Type B pancreatic cell (in vitro differentiated cells): Measurements from ENCODE around the gene AKIP1. TPM values are rescaled to one million over a fixed set of nuclear protein-coding genes. Genes with fewer than 3 reads are reported as not detected.
"Not testable (repeated sequence)": the region's sequence is repeated elsewhere in the genome, so short reads cannot be mapped to it uniquely, and the experiment has no call there.

ENCODE experiments used
- DNase-seq: peaks from one replicate; pipeline ENCODE4 v3.0.0; 2021; ENCODE audit warnings: mixed read lengths; ENCODE audit not compliant: unreplicated experiment; ENCODE audit errors: extremely low spot score
- H3K27ac Mint-ChIP-seq: 2 replicates; pipeline ENCODE4 v1.8.0; 2021; ENCODE audit warnings: mild to moderate bottlenecking, mixed read lengths
- H3K27me3 Mint-ChIP-seq: 2 replicates; pipeline ENCODE4 v1.8.0; 2021; ENCODE audit warnings: mixed read lengths
- H3K36me3 Mint-ChIP-seq: 2 replicates; pipeline ENCODE4 v1.8.0; 2021; ENCODE audit warnings: mixed read lengths
- H3K4me1 Mint-ChIP-seq: one replicate; pipeline ENCODE4 v1.8.0; 2021; ENCODE audit warnings: mixed read lengths; ENCODE audit not compliant: unreplicated experiment
- H3K4me3 Mint-ChIP-seq: 2 replicates; pipeline ENCODE4 v1.8.0; 2021; ENCODE audit warnings: mild to moderate bottlenecking, mixed read lengths
- H3K9me3 Mint-ChIP-seq: 2 replicates; pipeline ENCODE4 v1.8.0; 2021; ENCODE audit warnings: mixed read lengths
- total RNA-seq: library from RNA; stranded (reverse); gene quantifications from 2 replicates; pipeline ENCODE4 v1.2.1, GENCODE V29; 2021; ENCODE audit warnings: low replicate concordance
- TF ChIP-seq, protein P1 (sequence below): fragments of 200-600 bp; sonication (generic); conservative IDR thresholded peaks from 2 replicates; pipeline ENCODE4 v1.5.0; 2021; ENCODE audit warnings: antibody characterized with exemption, mild to moderate bottlenecking

The AKIP1 gene
- total RNA-seq, 1 donor from 2014 or later, result 16.5 TPM

DNA sequence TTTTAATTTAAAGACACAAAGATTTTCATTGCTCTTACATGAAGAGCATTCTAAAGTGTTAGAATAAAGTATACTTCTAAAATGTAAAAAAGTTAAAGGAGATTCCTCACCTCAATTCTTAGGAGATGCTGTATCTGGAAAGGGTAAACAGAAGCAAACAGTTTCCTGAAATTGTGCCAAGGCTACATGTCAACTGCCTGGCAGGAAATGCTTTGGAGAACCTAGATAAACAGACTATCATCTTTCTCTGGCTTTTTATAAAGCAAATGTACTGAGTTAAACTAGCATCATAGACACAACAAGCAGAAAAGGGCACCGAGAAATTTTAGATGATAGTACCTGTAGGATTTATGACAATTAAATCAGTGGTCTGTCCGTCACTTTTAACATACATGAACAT lies 24.7 kb upstream of the AKIP1 start:
- Mint-ChIP-seq H3K36me3 (no peaks in the 10 kb centered on the region), H3K27me3 (peaks cover 3% of the 10 kb centered on the region), H3K9me3 (no peaks in the 10 kb centered on the region), H3K4me1 (no peaks in the 10 kb centered on the region), H3K27ac (no peak overlapping the region), H3K4me3 (no peak overlapping the region)
- TF ChIP-seq, protein P1, sequence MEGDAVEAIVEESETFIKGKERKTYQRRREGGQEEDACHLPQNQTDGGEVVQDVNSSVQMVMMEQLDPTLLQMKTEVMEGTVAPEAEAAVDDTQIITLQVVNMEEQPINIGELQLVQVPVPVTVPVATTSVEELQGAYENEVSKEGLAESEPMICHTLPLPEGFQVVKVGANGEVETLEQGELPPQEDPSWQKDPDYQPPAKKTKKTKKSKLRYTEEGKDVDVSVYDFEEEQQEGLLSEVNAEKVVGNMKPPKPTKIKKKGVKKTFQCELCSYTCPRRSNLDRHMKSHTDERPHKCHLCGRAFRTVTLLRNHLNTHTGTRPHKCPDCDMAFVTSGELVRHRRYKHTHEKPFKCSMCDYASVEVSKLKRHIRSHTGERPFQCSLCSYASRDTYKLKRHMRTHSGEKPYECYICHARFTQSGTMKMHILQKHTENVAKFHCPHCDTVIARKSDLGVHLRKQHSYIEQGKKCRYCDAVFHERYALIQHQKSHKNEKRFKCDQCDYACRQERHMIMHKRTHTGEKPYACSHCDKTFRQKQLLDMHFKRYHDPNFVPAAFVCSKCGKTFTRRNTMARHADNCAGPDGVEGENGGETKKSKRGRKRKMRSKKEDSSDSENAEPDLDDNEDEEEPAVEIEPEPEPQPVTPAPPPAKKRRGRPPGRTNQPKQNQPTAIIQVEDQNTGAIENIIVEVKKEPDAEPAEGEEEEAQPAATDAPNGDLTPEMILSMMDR, result no peak
- DNase-seq, result no peak

DNA sequence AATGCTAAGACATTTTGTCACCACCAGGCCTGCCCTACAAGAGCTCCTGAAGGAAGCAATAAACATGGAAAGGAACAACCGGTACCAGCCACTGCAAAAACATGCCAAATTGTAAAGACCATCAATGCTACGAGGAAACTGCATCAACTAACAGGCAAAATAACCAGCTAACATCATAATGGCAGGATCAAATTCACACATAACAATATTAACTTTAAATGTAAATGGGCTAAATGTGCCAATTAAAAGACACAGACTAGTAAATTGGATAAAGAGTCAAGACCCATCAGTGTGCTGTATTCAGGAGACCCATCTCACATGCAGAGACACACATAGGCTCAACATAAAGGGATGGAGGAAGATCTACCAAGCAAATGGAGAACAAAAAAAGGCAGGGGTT lies 19.8 kb upstream of the AKIP1 start:
- not testable (repeated sequence) for H3K27ac Mint-ChIP-seq, H3K36me3 Mint-ChIP-seq, H3K4me3 Mint-ChIP-seq, DNase-seq, H3K27me3 Mint-ChIP-seq, H3K4me1 Mint-ChIP-seq, H3K9me3 Mint-ChIP-seq

DNA sequence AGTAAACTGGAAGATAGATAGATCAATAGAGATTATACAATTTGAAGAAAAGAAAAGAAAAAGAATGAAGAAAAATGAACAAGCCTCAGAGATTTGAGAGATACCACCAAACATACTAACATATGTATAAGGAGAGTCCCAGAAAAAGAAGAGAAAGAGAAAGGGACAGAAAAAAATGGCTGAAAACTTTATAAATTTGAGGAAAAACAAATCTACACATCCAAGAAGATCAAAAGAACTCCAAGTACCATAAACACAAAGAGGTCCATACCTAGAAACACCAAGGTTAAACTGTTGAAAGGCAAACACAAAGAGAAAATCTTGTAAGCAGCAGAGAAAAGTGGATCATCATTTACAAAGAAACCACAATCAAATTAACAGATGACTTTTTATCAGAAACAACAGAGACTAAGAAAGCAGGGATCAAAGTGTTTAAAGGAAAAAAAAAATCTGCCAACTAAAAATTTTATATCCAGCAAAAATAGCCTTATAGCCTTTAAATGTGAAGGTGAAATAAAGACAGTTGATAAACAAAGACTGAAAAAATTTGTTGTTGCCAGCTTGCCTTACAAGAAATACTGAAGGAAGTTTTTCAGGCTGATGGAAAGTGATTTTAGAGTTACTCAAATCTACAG lies 11.8 kb upstream of the AKIP1 start:
- TF ChIP-seq, protein P1, result no peak
- H3K27me3 Mint-ChIP-seq, result no peaks in the 10 kb centered on the region
- H3K4me3 Mint-ChIP-seq, result no peak overlapping the region

DNA sequence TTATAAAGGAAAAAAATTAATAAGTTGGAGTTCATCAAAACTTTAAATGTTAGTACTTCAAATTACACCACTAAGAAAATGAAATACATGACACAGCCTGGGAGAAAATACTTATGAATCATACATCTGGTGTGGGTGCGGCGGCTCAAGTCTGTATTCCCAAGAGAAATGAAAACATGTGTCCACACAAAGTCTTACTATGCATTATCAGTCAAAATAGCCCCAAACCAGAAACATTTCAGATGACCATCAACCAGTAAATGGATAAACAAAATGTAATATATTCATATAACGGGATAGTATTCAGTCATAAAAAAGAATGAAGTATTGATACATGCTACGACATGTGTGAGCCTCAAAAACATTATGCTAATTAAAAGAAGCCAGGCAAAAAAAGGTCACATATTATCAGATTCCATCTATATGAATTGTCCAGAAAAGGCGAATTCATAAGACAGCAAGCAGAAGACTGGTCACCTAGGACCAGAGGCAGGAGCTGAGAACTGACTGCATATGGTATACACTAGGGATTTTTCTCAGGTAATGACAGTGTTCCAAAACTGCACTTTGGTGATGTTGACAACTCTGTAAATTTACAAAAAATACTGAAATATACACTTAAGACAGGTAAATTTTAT lies 5.3 kb upstream of the AKIP1 start:
- peaks cover 4% of the 10 kb centered on the region for H3K36me3 Mint-ChIP-seq

More for the DNA sequence above, 11.8 kb upstream of the AKIP1 start:
- no peak for DNase-seq
- Mint-ChIP-seq H3K9me3 (peaks cover 7% of the 10 kb centered on the region), H3K4me1 (no peaks in the 10 kb centered on the region), H3K27ac (no peak overlapping the region), H3K36me3 (peaks cover 4% of the 10 kb centered on the region)

DNA sequence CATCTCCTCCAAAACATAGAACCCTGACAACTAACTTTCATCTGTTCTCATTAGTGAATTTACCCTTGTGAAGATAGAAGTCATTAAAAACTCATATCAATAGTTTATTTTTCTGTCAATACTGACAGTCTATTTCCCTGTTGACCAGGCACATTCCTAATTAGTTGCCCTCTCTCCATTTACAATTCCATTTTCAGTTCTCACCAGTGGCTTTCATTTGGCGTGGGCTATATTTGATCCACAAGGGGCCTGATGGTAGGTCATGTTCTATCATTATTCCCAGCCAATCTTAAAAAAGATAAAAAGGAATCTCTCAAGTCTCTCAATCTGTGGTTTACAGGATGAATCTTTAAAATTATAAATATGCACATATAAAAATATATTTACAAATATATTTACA lies 3.9 kb upstream of the AKIP1 start:
- H3K36me3 Mint-ChIP-seq, result no peaks in the 10 kb centered on the region
- H3K4me1 Mint-ChIP-seq, result peaks cover 18% of the 10 kb centered on the region
- H3K4me3 Mint-ChIP-seq, result peak overlapping the region; percentile 51
- DNase-seq, result no peak
- H3K27ac Mint-ChIP-seq, result peak overlapping the region; percentile 85
- H3K27me3 Mint-ChIP-seq, result peaks cover 7% of the 10 kb centered on the region
- peaks cover 9% of the 10 kb centered on the region for H3K9me3 Mint-ChIP-seq
- TF ChIP-seq, protein P1, result no peak

More for the DNA sequence above, 5.3 kb upstream of the AKIP1 start:
- H3K4me1 Mint-ChIP-seq, result peaks cover 18% of the 10 kb centered on the region
- H3K9me3 Mint-ChIP-seq, result peaks cover 9% of the 10 kb centered on the region
- DNase-seq, result no peak
- peak overlapping the region; percentile 30 for H3K27ac Mint-ChIP-seq
- H3K27me3 Mint-ChIP-seq, result peaks cover 7% of the 10 kb centered on the region
- no peak overlapping the region for H3K4me3 Mint-ChIP-seq
- TF ChIP-seq, protein P1, result no peak

DNA sequence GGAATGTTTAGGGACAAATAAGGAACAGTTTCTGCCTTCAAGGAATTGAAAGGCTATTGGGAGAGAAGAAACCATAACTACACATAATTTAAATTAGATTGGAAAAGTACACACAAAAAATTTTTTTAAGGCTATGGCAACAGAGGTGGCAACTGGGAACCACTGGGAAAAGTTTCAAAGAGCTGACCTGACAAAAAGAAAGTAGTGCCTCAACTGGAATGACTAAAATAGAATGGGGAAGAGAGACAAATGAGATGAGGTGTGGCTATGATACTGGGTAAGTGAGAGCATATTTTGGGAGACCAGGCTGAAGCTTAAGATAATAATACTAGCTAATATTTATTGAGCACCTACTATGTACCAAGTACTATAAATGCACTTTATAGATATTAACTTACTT lies 2.9 kb upstream of the AKIP1 start:
- Mint-ChIP-seq H3K4me3 (no peak overlapping the region), H3K4me1 (peaks cover 21% of the 10 kb centered on the region), H3K27ac (no peak overlapping the region), H3K36me3 (no peaks in the 10 kb centered on the region), H3K9me3 (peaks cover 5% of the 10 kb centered on the region), H3K27me3 (peaks cover 7% of the 10 kb centered on the region)
- DNase-seq, result no peak
- TF ChIP-seq, protein P1, result no peak
